Hepatocyte (in vitro differentiated cells): ENCODE results near the gene ZMIZ1.

Source experiments
- EZH2 ChIP-seq: fragments of 200-600 bp; sonication (generic); IDR thresholded peaks from 2 replicates; pipeline ENCODE4 v1.6.1; 2016; ENCODE audit warnings: antibody characterized with exemption, mild to moderate bottlenecking, borderline replicate concordance
- TF ChIP-seq, protein P1 (sequence below): fragments of 200-600 bp; sonication (generic); IDR thresholded peaks from 2 replicates; pipeline ENCODE4 v1.5.1; 2016; ENCODE audit warnings: antibody characterized with exemption, mild to moderate bottlenecking; ENCODE audit not compliant: poor library complexity

- TF ChIP-seq, protein P1, sequence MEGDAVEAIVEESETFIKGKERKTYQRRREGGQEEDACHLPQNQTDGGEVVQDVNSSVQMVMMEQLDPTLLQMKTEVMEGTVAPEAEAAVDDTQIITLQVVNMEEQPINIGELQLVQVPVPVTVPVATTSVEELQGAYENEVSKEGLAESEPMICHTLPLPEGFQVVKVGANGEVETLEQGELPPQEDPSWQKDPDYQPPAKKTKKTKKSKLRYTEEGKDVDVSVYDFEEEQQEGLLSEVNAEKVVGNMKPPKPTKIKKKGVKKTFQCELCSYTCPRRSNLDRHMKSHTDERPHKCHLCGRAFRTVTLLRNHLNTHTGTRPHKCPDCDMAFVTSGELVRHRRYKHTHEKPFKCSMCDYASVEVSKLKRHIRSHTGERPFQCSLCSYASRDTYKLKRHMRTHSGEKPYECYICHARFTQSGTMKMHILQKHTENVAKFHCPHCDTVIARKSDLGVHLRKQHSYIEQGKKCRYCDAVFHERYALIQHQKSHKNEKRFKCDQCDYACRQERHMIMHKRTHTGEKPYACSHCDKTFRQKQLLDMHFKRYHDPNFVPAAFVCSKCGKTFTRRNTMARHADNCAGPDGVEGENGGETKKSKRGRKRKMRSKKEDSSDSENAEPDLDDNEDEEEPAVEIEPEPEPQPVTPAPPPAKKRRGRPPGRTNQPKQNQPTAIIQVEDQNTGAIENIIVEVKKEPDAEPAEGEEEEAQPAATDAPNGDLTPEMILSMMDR, result no peak
- no peak for TF ChIP-seq EZH2
Observed at GRCh38 chr10:79299397-79300241, 230.9 kb downstream of the ZMIZ1 start.
